Heart right ventricle (tissue), 16 donors: ENCODE data around the gene STAG1. TPM values are rescaled to one million over a fixed set of nuclear protein-coding genes. Genes with fewer than 3 reads are reported as not detected.

ENCODE experiments used
- ATAC-seq, 8 donors: fragments of 200-7000 bp; cut with Tn5 transposase; one replicate each; pipeline ENCODE4 v1.9.1; 2020; ENCODE audit warnings: mild to moderate bottlenecking in 8 of 8, moderate library complexity in 8 of 8, moderate number of reproducible peaks in 1 of 8
- DNase-seq, 2 donors: peaks; one replicate each; pipeline ENCODE4 v3.0.0-alpha.2; 2020
- H3K27ac ChIP-seq, 10 donors: fragments of 200-600 bp; sonication (generic) in 2 of 10; one replicate each; pipeline versions ENCODE4 v1.5.0 to v1.8.0; 2020 to 2022; ENCODE audit warnings: mild to moderate bottlenecking in 3 of 10
- H3K27me3 ChIP-seq, 7 donors: fragments of 200-600 bp; one replicate each; pipeline ENCODE4 v1.8.0; 2021 to 2022; ENCODE audit warnings: mild to moderate bottlenecking in 2 of 7
- H3K36me3 ChIP-seq, 9 donors: fragments of 200-600 bp; sonication (generic) in 1 of 9; one replicate each; pipeline versions ENCODE4 v1.5.0 to v1.8.0; 2020 to 2022; ENCODE audit warnings: mild to moderate bottlenecking in 2 of 9
- H3K4me1 ChIP-seq, 9 donors: fragments of 200-600 bp; sonication (generic) in 1 of 9; one replicate each; pipeline versions ENCODE4 v1.5.0 to v1.8.0; 2020 to 2022; ENCODE audit warnings: mild to moderate bottlenecking in 4 of 9
- H3K4me3 ChIP-seq, 10 donors: fragments of 200-600 bp; sonication (generic) in 2 of 10; one replicate each; pipeline versions ENCODE4 v1.5.0 to v1.8.0; 2020 to 2022; ENCODE audit warnings: mild to moderate bottlenecking in 7 of 10, moderate library complexity in 2 of 10
- H3K9me3 ChIP-seq, 11 donors: fragments of 200-600 bp in 10 of 11; sonication (generic) in 2 of 11; one replicate each; pipeline versions ENCODE4 v1.5.0 to v1.8.0; 2013 to 2022; ENCODE audit warnings: mild to moderate bottlenecking in 2 of 11, control low read depth in 1 of 11, moderate library complexity in 1 of 11
- CTCF ChIP-seq, 9 donors: fragments of 200-600 bp; sonication (generic) in 2 of 9; IDR thresholded peaks; one replicate each; pipeline versions ENCODE4 v1.5.0 to v1.8.0; 2021 to 2022; ENCODE audit warnings: antibody characterized with exemption in 9 of 9, mild to moderate bottlenecking in 5 of 9, moderate library complexity in 1 of 9
- WGBS, 2 donors: extraction: QIAGEN DNeasy Blood & Tissue Kit; methylation state at CpG; one replicate each; pipeline ENCODE4 v1.1.7; 2013; ENCODE audit warnings: inconsistent platforms in 1 of 2; 5-methylcytosine and 5-hydroxymethylcytosine counted together
- intact Hi-C, 10 donors: fragments of 100-400 bp; cut with DNase I; formaldehyde crosslinking; loops; one replicate each; pipeline versions ENCODE4 v1.11.1 to v1.14.2; 2022
- polyA plus RNA-seq, 2 donors: library from polyadenylated mRNA; stranded (reverse); fragments of 200-250 nt; gene quantifications; one replicate each; pipeline ENCODE4 v1.2.3, GENCODE V29; 2013
- total RNA-seq, 10 donors: library from RNA; stranded (reverse); fragmentation: NEBNext Ultra II Directional in 3 of 10; extraction: Animal tissue kit (Norgen Biotek cat#: 25700) in 3 of 10; gene quantifications; one replicate each; pipeline versions ENCODE4 v1.2.1 to v1.2.4, GENCODE V29; 2021 to 2023
- donor health status: Arrhythmogenic right ventricular cardiomyopathy.
- donor health status: ischemic (EF 13 %, LVEDD 7.1; RV severe dilation, severe dysfunction).
- donor health status: healthy with polysubstance abuse.
- donor health status: DM: no; HTN: yes; CAD: no.
- donor health status: DM: no; HTN: no; CAD: no.
- donor health status: ischemic (EF 25% LVEDD 6.9; RV normal size, moderate dysfunction).
- donor health status: ischemic (EF 25% LVEDD 5.7; RV mildly dilated, moderate dysfunction).
- donor health status: healthy.
- donor health status: DM: yes; HTN: yes; CAD: no.
- donor health status: Ischemic cardiomyopathy.
- donor health status: ischemic (EF 35%, LVEDD 5.7; RV mildly dilated, moderate dysfunction).
- donor health status: nonischemic (EF 11% LVEDD 7.7; RV severe dilation, severe dysfunction).
- donor health status: DM: yes; HTN: yes; CAD: no.
- donor health status: PGD.
- donor health status: ischemic (EF 29% LVEDD 5.4; RV normal size, mild dysfunction).
- donor health status: nonischemic (EF 23%, LVEDD 6.1; RV moderate dilation, normal function).

STAG1 gene
- total and polyA plus RNA-seq, 12 donors = 8.0 to 27.6 (median 19.6) TPM

GRCh38 chr3:136409549-136409948 lies 342.6 kb downstream of the STAG1 start:
- H3K4me1 ChIP-seq = no peaks in the 10 kb centered on the region
- no peak for TF ChIP-seq CTCF (IDR thresholded peaks at IDR 0.05)
- no peak overlapping the region for H3K27ac ChIP-seq
- H3K27me3 ChIP-seq = no peaks in the 10 kb centered on the region
- intact Hi-C loops = no loop called here
- DNase-seq (no peak), ATAC-seq (no peak)
- H3K9me3 ChIP-seq = no peaks in the 10 kb centered on the region
- H3K4me3 ChIP-seq = no peak overlapping the region
- 97 to 98% methylated on average over 3 of the region's 3 CpGs for WGBS, 2 donors
- peaks cover 0 to 38% (median 0%) of the 10 kb centered on the region in 9 donors for H3K36me3 ChIP-seq

- Histone ChIP-seq H3K27ac (no peak overlapping the region), H3K27me3 (no peaks in the 10 kb centered on the region), H3K4me3 (no peak overlapping the region), H3K4me1 (no peaks in the 10 kb centered on the region), H3K36me3 (peaks cover 0 to 43% (median 0%) of the 10 kb centered on the region in 9 donors), H3K9me3 (no peaks in the 10 kb centered on the region)
- TF ChIP-seq CTCF (IDR thresholded peaks at IDR 0.05) = no peak
- intact Hi-C loops = no loop called here
- ATAC-seq (no peak), DNase-seq (no peak)
- 73 to 78% methylated on average over 2 of the region's 2 CpGs for WGBS, 2 donors
Observed at GRCh38 chr3:136404056-136404455, 348.1 kb downstream of the STAG1 start.

GRCh38 chr3:136396916-136397315 lies 355.3 kb downstream of the STAG1 start:
- H3K27ac ChIP-seq = no peak overlapping the region

GRCh38 chr3:136390574-136390973 lies 361.6 kb downstream of the STAG1 start:
- Histone ChIP-seq H3K27ac (no peak overlapping the region), H3K36me3 (peaks cover 0 to 11% (median 0%) of the 10 kb centered on the region in 9 donors), H3K4me1 (peaks cover 0 to 20% (median 0%) of the 10 kb centered on the region in 9 donors), H3K27me3 (no peaks in the 10 kb centered on the region), H3K9me3 (no peaks in the 10 kb centered on the region), H3K4me3 (no peak overlapping the region)
- TF ChIP-seq CTCF (IDR thresholded peaks at IDR 0.05) = no peak
- ATAC-seq (peak in 4 of 8 donors; percentile 25 to 69 (median 56)), DNase-seq (no peak)
- intact Hi-C loops = loop anchor here in 8 of 10 donors (2.0 to 10.0 kb wide), 7 partner anchors 316 to 624 kb away; partner anchors contain the start of gene STAG1 (in 7 of the 8)
- WGBS, 2 donors = 31 to 53% methylated on average over 3 of the region's 3 CpGs

More at GRCh38 chr3:136396916-136397315, 355.3 kb downstream of the STAG1 start:
- Histone ChIP-seq H3K36me3 (peaks cover 0 to 48% (median 4%) of the 10 kb centered on the region in 9 donors), H3K27me3 (no peaks in the 10 kb centered on the region), H3K4me3 (no peak overlapping the region), H3K4me1 (peaks cover 0 to 3% (median 0%) of the 10 kb centered on the region in 9 donors), H3K9me3 (no peaks in the 10 kb centered on the region)
- ATAC-seq (no peak), DNase-seq (no peak)
- TF ChIP-seq CTCF (IDR thresholded peaks at IDR 0.05) = no peak
- intact Hi-C loops = loop anchor here in 4 of 10 donors (10.0 kb wide), 3 partner anchors 322 to 618 kb away; partner anchors contain the start of gene STAG1 (in 1 of the 4)
